NCI-H1417 (cell line): ENCODE measurements around the gene RACGAP1.
A peak's percentile ranks its signal among the peaks of the same experiment; 100 is the strongest.

Experiments
- DNase-seq, 3 experiments: peaks; one replicate each; lab custom pipeline; 2025; lab: John Stamatoyannopoulos, UW

RACGAP1 gene

DNA sequence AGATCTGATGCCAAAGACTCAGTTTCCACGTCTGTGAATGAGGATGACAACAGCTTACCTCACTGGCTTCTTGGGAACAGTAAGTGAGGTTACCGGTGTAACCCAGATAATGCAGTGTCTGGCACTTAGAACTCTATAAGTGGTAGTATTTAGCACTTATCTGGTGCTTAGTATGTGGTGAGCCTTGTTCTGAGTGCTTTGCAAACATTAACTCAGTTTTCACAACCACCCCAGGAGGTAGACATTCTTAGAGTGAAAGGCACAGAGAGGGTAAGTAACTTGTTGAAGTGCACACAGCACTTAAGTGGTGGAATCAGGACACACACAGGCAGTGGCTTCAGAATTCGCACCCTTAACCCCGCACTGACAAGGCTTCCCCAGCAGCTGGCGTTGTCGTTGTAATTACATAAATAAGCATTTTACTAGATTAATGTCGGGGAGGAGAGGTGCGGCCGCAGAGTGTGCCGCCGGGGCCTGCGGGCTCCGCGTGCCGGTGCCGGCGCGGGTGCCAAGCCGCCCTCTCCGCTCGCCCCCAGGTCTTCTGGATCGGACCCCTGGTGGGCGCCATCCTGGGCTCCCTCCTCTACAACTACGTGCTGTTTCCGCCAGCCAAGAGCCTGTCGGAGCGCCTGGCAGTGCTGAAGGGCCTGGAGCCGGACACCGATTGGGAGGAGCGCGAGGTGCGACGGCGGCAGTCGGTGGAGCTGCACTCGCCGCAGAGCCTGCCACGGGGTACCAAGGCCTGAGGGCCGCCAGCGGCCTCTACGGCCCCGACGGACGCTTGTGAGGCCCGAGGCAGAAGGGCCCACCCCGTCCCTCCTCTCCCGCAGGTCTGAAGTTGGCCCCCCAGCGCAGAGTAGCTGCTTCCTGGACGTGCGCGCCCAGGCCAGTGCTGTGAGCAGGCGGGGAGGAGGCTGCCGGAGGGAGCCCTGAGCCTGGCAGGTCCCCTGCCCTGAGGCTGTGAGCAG lies 70.1 kb downstream of the RACGAP1 start:
- no peak for DNase-seq

DNA sequence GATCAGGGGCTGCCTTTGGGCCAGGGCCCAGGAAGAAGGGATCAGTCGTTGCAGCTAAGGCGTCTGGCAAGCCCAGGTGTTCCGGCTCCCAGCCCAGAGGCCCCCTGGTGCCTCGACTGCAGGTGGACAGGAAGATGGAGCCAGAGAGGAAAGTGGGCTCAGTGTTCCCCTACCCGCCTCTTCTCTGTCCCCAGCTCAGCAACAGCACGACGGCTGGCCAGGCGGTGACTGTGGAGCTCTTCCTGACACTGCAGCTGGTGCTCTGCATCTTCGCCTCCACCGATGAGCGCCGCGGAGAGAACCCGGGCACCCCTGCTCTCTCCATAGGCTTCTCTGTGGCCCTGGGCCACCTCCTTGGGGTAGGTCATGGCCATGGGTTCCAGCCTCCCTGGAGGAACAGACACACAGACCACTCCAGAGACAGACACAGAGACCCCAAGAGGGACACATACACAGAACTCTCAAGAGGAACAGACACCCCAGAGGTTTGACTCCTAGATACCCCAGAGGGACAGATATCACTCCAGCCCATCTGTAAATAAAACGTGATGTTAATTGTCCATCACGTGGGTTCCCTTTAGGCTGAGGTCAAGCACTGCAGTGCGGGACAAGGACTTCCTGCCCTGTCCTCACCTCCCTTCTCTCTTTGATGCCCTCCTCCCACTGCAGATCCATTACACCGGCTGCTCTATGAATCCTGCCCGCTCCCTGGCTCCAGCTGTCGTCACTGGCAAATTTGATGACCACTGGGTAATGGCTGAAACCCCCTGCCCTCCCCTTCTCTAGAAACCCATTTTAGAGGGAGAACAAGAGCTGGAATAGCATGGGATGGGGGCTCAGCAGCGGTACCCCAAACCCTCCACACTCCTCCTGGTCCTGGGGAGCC lies 71.1 kb downstream of the RACGAP1 start:
- DNase-seq = no peak

DNA sequence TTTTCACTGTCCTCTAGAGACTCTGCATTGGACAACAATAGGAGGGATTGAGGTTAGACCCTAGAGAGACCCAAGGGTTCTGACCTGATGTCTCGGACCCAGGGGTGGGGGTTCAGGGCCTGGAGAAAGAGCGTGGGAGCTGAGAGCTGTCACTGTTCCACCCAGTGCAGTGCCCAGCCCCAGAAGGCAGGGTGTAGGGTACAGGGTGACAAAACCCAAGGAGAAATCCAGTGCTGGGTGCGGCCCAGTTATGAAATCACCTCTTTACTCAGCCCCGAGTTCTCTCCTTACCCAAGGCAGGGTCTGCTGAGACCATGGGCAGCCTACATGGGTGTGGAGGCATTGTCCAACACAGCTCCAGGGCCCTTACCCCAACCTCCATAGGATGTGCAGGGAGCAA lies 72.1 kb downstream of the RACGAP1 start:
- DNase-seq = no peak

DNA sequence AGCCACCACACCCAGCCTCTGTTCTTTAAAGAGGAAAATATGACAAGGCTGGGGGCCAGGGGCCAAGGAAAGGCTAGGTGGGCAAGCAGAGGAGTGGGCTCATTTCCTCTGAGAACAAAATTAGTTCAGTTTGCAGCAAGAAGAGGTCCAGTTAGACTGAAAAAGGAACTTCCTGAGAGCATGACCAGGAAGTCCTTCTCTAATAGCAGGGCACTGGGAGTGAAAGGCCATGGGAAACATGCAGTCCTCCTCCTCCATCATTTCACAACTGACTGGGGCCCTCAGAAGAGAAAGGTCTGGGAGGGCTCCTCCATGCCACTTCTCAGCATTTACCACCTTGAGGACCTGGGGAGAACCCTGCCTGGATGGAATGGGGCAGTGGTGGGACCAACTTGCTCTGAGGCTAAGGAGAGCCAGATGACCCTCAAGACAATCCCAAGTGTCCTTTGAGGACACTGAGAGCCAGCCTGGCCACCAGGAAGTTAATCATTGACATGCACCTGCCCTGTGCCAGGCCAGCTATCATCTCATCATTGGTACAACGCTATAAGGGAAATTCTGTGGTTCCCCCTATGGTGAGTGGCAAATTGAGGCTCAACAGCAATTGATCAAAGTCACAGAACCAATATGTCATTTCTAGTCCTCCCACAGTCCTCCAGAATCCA lies 72.8 kb downstream of the RACGAP1 start:
- no peak for DNase-seq

DNA sequence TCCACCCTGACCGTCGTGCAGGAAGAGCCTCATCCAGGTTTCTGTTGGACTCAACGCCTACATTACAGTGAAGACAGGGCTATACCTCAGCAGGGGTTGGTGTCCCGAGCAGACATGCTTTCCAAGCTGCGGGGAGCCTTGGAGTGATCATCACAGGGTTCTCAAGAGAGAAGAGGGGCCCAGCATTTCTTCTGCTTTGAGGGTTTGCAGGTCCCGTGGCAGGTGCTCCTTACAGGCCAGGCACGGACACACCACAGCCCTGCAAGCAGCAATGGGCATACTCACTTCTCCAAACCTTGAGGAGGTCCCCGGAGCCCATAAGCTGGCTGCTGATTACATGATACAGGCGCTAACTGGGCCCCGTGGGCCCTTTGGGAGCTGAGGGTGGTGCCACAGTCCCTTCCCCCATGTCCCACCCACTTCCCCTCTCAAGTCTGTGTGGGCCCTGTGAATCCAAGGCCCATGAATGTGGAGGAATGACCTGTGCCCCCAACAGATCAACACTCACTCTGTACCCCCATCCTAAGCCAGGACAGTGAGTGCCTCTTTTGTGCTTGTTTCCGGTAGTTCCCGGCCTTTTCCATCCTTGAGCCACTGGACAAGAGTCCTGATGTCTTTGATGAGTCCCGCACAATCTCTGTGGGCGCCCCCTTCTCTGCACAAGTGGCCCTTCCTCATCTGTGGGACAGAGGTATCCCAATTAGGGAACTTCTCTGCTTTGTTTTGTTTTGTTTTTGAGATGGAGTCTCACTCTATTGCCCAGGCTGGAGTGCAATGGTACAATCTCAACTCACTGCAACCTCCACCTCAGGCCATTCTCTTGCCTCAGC lies 73.7 kb downstream of the RACGAP1 start:
- no peak for DNase-seq

DNA sequence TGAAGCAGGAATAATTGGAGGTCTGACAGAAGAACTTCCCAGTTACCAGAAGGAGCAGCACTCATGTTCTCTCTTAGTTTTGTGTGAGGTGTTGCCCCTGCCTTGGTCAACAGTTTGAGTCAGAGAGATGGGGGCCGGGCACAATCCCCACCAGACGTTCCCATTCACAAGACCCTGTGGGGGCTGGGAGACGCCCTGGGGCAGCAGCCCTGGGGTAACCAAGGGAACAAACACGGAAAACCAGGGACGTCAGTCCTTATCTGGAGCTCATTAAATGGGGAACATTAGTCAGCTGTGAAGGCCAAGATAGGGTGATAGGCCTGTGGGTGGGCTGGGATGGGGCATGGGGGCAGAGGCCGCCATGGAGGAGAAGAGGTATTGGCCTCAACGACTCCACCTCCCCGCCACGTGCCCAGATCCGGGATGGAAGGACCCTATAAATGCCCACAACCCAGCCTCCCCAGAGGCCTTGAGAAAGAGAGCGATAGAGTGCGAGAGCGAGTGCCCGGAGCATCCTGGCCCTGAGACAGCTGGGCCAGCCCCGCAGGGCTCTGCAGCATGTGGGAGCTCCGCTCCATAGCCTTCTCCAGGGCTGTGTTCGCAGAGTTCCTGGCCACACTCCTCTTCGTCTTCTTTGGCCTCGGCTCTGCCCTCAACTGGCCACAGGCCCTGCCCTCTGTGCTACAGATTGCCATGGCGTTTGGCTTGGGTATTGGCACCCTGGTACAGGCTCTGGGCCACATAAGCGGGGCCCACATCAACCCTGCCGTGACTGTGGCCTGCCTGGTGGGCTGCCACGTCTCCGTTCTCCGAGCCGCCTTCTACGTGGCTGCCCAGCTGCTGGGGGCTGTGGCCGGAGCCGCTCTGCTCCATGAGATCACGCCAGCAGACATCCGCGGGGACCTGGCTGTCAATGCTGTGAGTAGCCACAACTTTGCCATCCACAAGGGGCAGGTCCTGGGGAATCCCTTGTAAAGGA lies 74.7 kb downstream of the RACGAP1 start, which contains the start of gene AQP2:
TSS of gene AQP2 (plus strand) at position 465 of the 979 bp plus-strand sequence. CDS start at position 559, 94 bp downstream.
- DNase-seq = no peak

DNA sequence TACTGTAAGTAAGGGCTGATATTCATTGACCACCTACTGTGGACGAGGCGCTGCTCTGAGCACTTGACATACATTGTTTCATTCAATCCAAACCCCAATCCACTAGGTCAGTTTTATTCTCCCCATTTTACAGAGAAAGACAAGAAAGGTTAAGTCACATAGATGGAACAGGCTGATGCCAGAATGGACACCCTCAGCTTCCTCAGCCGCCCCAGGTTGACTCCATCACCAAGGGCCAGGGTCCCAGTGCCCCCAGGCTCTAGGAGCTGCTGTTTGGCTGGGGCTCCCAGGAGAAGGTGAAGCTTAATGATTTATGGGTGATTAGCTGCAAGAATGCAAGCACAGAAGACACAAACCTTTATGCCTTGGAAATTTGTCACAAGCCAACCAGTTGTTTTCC lies 75.4 kb downstream of the RACGAP1 start:
- no peak for DNase-seq

DNA sequence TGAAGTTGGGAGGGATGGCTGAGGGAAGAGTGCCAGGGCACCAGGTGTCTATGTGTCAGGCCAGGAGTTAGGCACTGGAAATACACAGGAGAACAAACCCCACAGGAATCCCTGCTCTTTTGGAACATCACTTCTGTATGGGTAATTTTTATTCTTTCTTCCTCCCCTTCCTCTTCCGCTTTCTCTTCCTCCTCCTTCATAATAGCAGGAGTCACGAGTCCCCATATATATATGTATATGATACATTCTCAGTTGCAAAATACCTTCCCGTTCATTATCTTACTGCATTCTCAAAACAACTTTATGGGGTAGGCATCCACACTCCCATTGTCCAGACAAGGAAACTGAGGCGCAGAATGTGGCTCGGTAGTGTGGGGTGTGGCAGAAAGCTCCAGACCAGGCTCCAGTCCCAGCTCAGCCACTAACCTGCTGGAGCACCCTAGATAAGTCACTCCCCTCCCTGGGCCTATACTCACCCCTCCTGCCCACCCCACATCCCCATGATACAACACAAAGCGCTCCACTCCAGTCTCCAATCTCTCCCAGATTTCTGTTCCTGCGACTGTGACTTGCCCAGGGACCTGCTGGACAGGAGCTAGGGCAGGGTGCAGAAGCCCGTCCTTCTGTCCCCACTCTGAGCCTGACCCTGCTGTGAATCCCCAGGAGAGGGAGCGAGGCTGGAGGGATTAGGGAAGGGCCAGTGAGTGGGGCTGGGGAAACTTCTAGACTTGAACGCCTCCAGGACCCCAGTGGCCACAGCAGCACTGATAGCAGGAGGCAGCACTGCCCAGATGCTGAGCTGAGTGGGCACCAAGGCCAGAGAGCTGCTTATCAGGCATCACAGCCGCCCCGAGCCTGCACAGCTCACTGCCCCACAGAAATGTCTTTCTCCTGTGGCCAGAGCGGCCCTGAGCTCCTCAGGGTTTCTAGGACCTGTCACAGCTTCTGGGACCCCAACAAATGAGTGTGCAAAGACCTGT lies 76.1 kb downstream of the RACGAP1 start:
- no peak for DNase-seq

DNA sequence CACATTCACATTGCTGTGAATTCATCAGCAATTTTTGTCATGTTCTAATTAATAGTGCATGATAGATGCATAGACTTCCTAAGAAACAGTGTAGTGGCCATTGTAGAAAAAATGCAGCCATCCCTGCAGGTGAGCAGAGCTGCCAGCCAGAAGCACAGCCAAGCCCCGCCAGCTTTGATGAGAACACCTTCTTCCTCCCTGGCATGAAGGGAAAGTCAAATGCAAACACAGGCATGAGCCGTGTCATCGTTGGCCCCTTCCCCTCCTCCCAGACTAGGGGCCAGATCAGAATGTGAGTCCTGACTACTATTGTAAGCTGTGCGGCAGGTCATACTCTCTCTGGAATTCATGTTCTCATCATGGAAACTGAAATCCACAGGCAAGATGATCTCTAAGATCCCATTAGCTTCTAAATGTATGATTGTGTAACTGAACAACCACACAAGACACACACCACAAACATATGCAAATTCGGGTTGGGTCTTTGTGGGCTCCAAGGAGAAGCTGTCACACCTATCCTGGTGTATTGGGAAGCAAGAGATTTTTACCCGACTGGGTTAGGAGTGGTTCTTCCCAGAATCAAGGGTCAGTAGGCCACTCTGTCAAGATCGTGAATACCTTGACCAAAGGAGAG lies 77.6 kb downstream of the RACGAP1 start:
- no peak for DNase-seq

DNA sequence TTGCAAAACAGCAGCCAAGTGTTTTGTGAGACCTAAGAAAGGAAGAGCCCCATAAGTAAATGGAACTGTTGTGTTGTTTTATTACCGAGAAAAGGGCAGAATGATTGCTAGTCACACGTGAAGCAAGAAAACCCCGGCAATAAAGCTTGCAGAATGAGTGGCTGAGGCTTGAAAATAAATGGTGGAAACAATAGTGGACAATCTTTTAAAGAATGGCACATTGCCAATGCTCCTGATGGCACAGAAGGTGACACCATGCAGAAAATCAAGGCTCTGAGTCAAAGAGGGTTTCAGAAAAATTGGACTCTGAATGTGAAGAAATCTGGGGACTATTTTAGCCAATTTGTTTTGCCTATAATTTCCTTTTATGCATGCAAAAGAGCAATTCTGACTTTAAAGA lies 78.8 kb downstream of the RACGAP1 start:
- DNase-seq = peak in 2 of 3 experiments; percentile 39 to 59

DNA sequence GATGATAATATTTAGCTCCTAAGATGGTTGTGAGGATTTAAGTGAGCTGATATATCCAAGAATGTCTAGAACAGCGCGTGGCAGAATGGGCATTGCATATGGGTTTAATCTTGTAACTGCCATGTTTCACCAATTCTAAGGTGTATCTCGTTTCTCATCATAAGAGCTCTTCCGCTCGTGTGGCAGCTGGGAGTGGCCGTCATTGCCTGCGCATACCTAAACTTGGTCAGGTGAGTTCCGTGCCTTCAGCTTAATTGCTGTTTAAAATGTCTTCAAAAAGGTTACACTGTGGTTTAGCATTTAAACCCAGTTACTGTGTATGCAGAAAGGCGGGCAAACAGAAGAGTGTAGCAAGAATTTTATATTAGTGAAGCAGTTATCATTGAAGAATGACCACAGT lies 79.2 kb downstream of the RACGAP1 start:
- peak in 1 of 3 experiments; percentile 57 for DNase-seq

DNA sequence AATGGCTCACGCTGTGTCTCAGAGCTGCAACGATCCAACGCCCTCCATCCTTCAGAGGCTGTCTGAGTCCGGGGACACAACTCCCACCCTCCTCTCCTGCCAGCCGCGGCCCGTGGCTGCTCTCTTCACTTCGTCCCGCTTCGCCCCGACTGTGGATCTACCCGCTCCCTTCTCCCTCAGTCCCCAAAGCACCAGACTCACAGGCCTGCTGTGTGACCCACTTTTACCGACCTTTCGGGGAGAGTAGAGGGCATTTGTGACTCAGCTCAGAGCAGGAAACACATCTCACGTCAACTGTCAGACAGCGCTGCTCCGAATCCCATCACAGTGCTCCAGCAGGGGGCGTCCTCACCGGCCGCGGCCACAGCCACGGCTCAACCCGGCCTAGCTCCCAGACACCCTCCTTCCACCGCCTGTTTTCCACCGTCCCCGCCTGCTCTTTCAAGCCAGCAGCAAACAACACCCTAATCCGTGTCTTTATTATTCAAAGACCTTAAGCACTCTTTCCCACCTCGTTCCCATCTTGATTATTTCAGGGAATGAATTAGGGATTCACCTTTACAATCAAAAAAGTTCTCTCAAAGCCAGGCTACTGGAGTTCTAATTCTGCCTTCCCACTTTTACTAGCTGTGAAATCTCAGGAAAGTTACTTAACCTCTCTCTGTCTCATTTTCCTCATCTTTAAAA lies 79.8 kb downstream of the RACGAP1 start:
- DNase-seq = peak in 1 of 3 experiments; percentile 58

DNA sequence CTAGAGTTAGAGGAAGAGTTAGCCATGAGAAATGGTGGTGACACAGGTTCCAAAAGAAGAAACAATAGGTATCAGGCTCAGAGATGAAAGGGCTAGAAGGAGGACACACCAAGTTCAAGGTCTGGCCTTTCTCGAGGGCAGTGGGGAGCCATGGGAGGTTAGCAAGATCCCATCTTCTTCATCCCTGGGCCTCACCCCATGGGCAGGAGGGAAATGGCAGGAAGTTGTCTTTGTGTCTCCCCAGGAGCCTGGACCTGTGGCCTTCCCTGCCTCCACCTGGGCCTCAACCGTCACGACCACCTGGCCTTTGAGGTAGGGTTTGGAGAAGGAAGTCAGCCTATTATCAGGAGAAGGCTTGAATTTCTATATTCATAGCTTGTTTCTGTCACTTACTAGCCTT lies 80.6 kb downstream of the RACGAP1 start:
- DNase-seq = no peak

DNA sequence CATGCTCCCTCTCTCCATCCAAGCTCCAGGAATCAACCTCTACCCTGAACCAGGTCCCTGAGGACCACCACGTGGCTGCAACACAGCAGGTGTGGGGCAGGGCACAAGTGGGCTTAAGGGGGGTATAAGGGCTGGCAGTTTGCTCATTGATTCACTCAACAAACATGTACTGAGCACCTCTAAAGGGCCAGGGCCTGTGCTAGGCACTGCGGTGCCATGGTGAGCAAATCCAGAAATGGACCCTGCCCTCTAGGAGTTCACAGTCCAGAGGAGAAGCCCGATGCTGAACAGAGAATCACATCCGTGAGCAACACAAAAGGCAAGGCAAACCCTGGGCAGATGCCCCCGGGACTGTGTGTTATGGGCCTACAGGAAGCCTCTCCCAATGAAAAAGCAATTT lies 81.2 kb downstream of the RACGAP1 start:
- no peak for DNase-seq

DNA sequence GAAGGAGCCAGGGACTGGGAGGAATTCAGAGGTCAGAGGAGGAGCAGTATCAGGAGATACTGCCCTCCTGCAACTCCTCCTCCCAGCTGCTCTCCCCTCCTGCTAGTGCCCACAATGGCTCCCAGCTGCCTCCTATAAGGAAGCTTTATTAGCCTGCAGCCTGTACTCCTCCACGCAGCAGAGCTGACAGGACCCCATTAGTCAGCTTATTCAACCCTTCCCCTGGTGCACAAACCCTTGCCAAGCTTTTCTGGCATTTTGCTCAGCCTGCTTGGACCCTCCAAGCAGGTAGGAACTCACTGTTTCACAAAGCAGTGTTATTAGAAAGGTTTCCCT lies 81.7 kb downstream of the RACGAP1 start:
- no peak for DNase-seq

DNA sequence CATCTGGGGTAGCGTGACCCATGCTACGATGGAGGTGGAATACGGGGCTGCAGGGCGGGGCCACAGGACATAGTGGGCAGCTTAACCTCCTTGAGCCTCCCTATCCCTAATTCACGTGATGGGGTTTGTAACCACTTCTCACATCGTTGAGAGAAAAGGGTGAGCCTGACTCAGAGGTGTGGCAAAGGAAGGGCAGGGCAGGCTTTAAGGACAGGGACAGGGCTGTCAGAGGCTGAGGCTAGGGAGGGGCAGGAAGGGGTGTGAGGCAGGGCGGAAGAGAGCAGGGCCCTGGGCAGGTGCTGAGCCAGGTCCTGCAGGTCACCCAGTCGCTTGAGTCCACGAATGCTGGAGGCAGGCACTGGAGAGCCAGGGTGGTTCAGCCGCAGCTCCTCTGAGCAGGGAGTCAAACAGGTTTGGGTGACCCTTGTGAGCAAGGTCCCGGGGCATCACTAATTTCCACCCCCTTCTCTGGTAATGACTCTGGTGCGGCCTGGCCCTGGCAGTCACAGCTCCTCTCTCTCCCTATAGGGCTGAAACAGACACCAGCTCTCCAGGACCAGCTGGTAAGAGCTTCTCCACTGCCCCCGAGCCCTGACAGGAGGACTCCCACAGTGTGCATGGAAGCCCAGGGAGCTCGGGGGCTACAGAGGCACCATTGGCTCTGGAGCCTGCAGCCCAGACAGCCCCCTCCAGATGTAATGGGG lies 82.2 kb downstream of the RACGAP1 start:
- no peak for DNase-seq

DNA sequence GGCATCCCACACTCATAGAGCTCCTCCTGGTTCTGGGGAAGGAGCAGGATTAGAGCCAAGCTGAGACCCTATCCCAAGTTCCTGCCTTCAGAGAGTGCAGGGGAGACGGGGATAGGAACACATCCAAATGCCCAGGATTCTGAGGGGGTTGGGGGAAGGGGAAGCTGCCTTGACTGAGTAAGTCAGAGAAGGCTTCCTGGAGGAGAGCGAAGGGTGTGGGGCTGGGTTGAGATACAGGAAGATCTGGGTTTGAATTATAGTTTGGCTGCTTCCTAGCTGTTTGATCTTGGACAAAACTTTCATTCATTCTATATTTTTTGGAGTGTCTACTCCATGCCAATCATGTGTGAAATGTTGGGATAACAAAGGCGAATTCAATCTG lies 82.8 kb downstream of the RACGAP1 start:
- no peak for DNase-seq
